Measurements from ENCODE around the gene CASZ1.

CASZ1 gene

DNA sequence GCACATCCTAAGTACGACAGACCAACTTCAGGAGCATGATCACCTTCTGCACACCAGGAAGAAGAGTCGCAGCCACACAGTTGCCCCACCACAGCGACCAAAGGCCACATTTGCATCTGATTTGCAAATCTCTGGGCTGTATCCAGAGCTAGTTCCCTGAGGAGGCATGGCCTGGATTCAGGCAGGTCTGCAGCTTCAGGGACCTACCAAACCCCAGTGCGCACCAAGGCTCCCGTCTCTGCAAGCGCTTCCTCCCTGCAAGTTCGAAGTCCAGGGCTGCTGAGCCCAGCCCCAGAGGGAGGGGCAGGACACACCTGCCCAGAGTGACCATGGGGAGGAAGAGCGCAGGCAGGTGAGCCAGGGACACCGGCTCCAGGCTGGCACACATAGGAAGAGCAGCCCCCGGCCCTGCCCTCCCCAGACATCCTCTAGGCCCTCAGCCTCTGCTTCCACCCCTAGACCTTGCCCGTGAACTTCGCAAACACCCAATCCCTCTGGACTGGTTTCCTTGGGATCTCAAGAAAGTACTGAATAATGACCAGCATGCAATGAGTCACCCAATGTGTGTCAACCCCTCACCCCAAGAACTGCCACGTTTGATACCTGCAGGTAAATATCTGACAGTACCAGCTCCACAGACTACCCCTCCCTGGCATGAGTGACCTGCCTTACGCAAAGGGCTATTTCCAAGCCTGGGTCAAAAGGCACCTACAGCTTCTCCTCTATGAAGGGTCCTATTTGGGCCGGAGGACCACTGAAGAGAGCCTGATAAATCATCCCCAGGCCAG, 36.8 kb downstream of the CASZ1 start:
- intact Hi-C loops (cut with DNase I): no loop called here
- no peak for DNase-seq

GRCh38 chr1:10756842-10757241, 39.6 kb downstream of the CASZ1 start:
- no peak for DNase-seq
- intact Hi-C loops (cut with DNase I): no loop called here

- no peak for DNase-seq
- intact Hi-C loops (cut with DNase I): no loop called here
Observed at GRCh38 chr1:10755970-10756521, 40.4 kb downstream of the CASZ1 start.

DNA sequence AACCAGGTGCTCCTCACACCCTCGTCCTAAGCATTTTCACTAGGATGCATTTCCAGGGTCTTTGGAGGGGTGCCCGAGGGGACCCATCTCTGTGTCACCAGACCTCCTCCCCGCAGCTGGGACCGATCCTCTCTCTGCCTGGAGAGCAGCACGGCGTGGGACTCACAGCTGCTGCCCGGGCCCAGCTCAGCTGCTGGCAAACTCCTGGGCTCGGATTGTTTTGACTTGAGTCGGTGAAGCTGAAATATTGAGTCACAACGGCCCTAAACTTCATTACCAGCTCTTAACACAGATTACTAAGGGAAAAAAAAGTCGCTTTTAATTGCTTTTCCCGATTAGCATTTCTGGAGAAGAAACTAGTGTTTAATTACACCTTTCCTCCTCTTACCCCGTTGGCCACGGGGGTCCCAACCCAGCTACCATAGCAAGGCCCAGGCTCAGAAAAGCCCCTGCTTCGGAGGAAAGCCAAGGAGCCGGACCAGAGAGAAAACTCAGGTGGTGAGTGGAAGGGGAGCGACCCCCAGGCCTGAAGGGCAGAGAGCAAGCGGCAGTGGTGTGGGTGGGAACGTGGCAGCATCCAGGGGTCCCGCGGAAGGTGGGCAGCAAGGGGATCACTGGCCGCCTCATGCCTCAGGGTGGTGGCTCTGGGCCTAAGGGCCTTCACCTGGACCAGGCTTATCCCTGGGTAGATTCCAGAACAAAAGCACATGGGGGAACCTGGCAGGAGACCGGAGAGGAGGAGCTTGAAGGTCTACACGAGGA, 41.7 kb downstream of the CASZ1 start:
- intact Hi-C loops (cut with DNase I): no loop called here
- no peak for DNase-seq

- no peak for DNase-seq
- intact Hi-C loops (cut with DNase I): no loop called here
Observed at GRCh38 chr1:10753299-10753698, 43.1 kb downstream of the CASZ1 start.

DNA sequence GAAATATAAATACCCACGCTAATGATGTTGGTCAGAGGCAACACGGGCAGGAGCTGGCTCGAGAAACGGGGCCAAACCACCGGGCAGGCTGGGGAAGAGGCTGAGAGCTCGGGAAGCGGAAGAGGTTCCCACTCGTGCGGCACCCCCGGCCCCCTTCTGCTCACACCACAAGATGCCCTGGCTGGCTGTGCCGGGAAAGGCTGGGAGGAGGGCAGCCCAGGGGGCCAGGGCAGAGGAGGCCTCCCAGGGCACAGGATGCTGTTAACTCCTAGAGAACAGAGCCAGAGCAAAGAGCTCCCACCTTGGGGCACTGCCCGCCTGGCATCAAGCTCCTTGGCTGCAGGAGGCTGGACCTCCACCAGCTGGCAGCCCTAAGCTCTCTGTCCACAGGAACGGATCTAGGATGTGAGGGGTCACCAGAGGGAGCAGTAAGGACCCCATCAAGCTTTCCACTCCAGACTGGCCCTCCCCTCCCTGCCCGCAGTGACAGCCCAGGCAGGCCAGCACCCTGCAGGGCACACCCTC, 44.8 kb downstream of the CASZ1 start:
- intact Hi-C loops (cut with DNase I): no loop called here
- DNase-seq: no peak

- DNase-seq: no peak
- intact Hi-C loops (cut with DNase I): no loop called here
Observed at GRCh38 chr1:10751160-10751559, 45.3 kb downstream of the CASZ1 start.

GRCh38 chr1:10745886-10746455, 50.5 kb downstream of the CASZ1 start:
- intact Hi-C loops (cut with DNase I): no loop called here
- DNase-seq: no peak

DNA sequence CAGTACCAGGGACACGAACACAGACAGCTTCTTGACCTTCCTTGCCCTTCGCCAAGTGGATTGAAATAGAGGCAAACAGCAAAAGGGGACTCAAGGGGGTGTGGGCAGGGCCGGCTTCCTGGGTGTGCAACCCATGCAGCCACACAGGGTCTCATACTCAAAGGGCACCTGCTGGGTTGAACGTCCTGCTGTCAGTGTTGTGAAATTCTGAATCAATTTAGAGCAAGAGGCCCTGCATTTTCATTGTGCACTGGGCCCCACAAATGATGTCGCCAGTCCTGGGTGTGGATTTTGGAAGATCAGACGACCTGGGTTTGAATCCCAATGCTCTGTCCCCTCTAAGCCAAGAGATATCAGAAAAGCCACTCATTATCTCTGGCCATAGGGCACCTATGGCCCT, 51.1 kb downstream of the CASZ1 start:
- no peak for DNase-seq
- intact Hi-C loops (cut with DNase I): no loop called here

DNA sequence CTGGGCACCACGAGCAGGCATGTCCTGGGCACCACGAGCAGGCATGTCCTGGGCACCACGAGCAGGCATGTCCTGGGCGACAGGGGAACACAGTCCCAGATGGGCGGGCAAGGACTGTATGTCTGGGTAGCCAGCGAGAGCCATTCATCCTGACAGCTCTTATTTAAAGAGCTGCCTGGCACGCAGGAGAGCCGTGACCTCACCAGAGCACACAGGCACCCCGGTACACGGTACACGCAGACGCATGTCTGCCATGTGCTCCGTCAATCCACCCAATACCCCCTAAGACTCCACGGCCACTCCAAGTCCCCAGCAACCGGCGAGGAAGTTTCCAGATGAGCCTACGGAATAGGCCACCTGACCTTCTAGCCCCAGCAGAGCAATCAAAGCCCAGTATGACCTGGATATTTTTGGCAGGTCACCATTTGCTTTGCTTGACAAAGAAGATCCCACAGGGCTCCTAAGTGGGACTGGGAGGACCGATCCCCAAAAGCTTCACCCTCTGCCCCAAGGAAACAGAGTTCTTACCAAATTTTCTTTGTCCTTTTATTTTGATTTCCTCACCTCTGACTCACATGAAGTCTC, 51.7 kb downstream of the CASZ1 start:
- DNase-seq: no peak
- intact Hi-C loops (cut with DNase I): no loop called here

GRCh38 chr1:10744029-10744428, 52.4 kb downstream of the CASZ1 start:
- intact Hi-C loops (cut with DNase I): no loop called here
- DNase-seq: no peak

DNA sequence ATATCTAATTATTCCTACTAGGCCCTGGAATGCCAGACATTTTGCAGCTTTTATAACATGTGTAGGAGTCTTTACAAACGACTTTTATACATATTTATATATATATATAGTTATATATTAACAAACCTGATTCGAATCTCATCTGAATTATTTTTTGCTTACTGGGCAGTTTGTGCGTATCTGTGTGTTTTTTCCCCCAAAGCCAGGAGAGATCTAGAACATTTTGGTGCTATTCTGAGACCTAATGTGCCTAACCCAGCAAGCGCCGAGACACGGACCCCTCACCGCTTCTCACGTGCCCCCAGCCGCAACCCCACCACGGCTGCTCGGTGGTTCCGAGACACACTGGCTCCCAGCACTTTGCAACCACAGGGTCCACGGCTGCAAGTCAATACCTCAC, 54.8 kb downstream of the CASZ1 start:
- DNase-seq: no peak
- intact Hi-C loops (cut with DNase I): no loop called here

DNA sequence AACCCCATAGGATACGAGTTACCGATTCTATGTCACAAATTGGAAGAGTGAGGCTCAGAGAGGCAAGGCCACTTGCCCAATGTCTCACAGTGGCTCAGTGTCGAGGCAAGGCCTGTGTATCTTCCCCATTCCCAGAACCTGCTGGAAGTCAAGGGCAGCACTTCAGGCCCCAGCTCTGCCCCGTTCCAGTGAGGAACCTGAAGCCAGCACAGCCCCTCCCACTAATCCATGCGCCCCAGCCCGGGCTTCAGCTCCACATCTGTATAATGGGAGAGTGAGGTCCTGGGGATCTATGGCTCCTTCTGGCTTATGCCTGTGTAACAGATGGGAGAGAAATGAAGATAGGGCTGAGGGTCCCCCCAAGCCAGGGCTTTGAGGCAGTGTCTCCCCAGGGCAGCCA, 56.3 kb downstream of the CASZ1 start:
- intact Hi-C loops (cut with DNase I): no loop called here

DNA sequence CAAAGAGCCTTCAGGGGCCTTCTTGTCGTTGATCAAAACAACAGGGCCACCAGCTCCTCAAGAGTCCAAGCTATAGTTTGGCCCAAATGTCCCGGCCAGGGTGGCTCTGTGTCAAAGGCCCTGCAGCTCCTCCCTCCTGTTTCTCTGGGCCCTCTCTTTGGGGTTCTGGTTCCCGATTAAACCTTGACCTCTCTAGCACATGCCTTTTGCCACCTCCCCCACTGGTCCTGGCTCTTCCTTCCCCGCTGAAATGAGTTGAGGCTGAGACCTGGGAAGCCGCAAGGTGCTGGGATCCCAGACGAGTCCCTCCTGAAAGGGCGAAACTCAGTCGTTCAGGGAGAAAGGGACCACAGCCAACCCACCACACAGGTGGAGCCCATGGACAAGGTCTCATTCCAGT, 56.9 kb downstream of the CASZ1 start:
- DNase-seq: no peak
- intact Hi-C loops (cut with DNase I): no loop called here

More for the DNA sequence above, 56.3 kb downstream of the CASZ1 start:
- no peak for DNase-seq

GRCh38 chr1:10738061-10739058, 58.1 kb downstream of the CASZ1 start:
- no peak for DNase-seq
- intact Hi-C loops (cut with DNase I): no loop called here

DNA sequence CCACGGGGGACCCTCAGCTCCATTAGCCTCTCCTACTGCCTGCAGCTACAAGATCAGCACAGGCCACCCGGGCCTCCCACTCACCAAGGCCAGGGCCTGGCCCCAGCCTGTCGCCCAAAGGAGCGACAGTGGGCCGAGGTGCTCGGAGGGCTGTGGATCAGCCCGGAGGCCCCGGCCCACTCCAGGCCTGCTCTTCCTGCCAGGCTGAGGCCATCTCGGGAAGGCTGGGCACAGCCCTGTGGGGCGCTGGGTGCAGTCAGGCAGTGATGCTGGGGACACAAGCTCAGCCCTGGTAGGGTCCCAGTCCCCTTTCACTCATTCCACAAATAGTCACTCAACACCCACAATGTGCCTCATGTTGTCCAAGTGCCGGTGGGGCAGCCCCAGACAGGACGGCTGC, 58.8 kb downstream of the CASZ1 start:
- no peak for DNase-seq
- intact Hi-C loops (cut with DNase I): no loop called here

- intact Hi-C loops (cut with DNase I): no loop called here
- DNase-seq: no peak
Observed at GRCh38 chr1:10736634-10737586, 59.5 kb downstream of the CASZ1 start.

- intact Hi-C loops (cut with DNase I): no loop called here
- DNase-seq: peak in 1 of 10 donors; percentile 19
Observed at GRCh38 chr1:10735563-10736305, 60.7 kb downstream of the CASZ1 start.
